ENCODE measurements around the gene KIF11. TPM values are rescaled to one million over a fixed set of nuclear protein-coding genes. Genes with fewer than 3 reads are reported as not detected.

KIF11 gene
- total and polyA plus RNA-seq, 9 of the 15 experiments (the other 6 are each of a cell fraction or from before 2014, with no cell fraction given): 11.3 to 54.4 (median 29.2) TPM

- TF ChIP-seq HINFP (tag; conservative IDR thresholded peaks at IDR 0.05; ENCODE audit: low read depth) (no peak), HDAC6 (IDR thresholded peaks at IDR 0.05; ENCODE audit: low read depth, low read length) (no peak), MBD2 (IDR thresholded peaks at IDR 0.05; ENCODE audit: borderline replicate concordance, low read depth) (no peak), GTF2E2 (tag; IDR thresholded peaks at IDR 0.05) (no peak), L3MBTL2 (IDR thresholded peaks at IDR 0.05) (peak; percentile 92), POLR2A (conservative IDR thresholded peaks at IDR 0.05) (no peak), TAF1 (IDR thresholded peaks at IDR 0.05; ENCODE audit: control insufficient read depth, extremely low read depth, insufficient read depth, low read length, severe bottlenecking) (peak; percentile 22), CREM (IDR thresholded peaks at IDR 0.05; ENCODE audit: low read depth) (0 out of 2 replicates have a peak, but pooled peaks have one; percentile 20), ELF1 (tag; IDR thresholded peaks at IDR 0.05) (no peak), XRCC3 (IDR thresholded peaks at IDR 0.05) (no peak), PKNOX1 (IDR thresholded peaks at IDR 0.05) (peak; percentile 86), ZNF280B (CRISPR knock-in tag; IDR thresholded peaks at IDR 0.05) (no peak), ZBTB2 (IDR thresholded peaks at IDR 0.05) (no peak)
- TF ChIP-seq, protein P1, sequence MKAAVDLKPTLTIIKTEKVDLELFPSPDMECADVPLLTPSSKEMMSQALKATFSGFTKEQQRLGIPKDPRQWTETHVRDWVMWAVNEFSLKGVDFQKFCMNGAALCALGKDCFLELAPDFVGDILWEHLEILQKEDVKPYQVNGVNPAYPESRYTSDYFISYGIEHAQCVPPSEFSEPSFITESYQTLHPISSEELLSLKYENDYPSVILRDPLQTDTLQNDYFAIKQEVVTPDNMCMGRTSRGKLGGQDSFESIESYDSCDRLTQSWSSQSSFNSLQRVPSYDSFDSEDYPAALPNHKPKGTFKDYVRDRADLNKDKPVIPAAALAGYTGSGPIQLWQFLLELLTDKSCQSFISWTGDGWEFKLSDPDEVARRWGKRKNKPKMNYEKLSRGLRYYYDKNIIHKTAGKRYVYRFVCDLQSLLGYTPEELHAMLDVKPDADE (conservative IDR thresholded peaks at IDR 0.05; ENCODE audit: control insufficient read depth, low read depth, low read length): peak; percentile 45; the same call in 1 of the 2 replicates
- TF ChIP-seq, protein P2, sequence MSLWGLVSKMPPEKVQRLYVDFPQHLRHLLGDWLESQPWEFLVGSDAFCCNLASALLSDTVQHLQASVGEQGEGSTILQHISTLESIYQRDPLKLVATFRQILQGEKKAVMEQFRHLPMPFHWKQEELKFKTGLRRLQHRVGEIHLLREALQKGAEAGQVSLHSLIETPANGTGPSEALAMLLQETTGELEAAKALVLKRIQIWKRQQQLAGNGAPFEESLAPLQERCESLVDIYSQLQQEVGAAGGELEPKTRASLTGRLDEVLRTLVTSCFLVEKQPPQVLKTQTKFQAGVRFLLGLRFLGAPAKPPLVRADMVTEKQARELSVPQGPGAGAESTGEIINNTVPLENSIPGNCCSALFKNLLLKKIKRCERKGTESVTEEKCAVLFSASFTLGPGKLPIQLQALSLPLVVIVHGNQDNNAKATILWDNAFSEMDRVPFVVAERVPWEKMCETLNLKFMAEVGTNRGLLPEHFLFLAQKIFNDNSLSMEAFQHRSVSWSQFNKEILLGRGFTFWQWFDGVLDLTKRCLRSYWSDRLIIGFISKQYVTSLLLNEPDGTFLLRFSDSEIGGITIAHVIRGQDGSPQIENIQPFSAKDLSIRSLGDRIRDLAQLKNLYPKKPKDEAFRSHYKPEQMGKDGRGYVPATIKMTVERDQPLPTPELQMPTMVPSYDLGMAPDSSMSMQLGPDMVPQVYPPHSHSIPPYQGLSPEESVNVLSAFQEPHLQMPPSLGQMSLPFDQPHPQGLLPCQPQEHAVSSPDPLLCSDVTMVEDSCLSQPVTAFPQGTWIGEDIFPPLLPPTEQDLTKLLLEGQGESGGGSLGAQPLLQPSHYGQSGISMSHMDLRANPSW (CRISPR knock-in tag; IDR thresholded peaks at IDR 0.05): no peak
- TF ChIP-seq, protein P3, sequence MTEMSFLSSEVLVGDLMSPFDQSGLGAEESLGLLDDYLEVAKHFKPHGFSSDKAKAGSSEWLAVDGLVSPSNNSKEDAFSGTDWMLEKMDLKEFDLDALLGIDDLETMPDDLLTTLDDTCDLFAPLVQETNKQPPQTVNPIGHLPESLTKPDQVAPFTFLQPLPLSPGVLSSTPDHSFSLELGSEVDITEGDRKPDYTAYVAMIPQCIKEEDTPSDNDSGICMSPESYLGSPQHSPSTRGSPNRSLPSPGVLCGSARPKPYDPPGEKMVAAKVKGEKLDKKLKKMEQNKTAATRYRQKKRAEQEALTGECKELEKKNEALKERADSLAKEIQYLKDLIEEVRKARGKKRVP (CRISPR knock-in tag; IDR thresholded peaks at IDR 0.05): no peak
Observed at GRCh38 chr10:92688927-92689662, 96.2 kb downstream of the KIF11 start (continued).

All from K562 (cell line).